ENCODE data around the gene SMYD2. TPM values are rescaled to one million over a fixed set of nuclear protein-coding genes. Genes with fewer than 3 reads are reported as not detected.

Gene SMYD2
- polyA plus RNA-seq, 1 donor from 2014 or later, result 36.9 TPM

DNA sequence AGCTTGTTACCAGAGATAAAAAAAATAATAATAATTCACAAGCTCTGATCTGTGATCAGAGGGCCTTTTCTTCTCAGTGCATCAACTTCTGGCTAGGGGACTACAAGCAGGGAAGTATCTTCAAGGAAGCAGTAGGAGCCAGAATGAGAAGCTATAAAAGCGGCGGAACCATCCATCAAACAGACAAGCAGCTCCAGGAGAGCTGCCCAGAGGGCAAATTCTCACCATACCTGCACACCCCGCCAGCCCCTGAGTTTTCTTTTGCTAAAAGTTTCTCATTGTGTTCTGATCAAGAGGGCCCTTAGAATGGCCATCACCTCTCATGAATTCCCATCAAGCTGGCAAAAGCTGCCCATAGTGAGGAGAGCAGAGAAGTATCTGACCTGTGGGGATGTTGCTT, 99.4 kb downstream of the SMYD2 start:
- H3K9me3 ChIP-seq (ENCODE audit: low read length), result no peaks in the 10 kb centered on the region
- TF ChIP-seq RAD21 (conservative IDR thresholded peaks at IDR 0.05) (no peak), POLR2AphosphoS5 (IDR thresholded peaks at IDR 0.05) (no peak), SMC3 (conservative IDR thresholded peaks at IDR 0.05; ENCODE audit: poor library complexity) (no peak), EP300 (conservative IDR thresholded peaks at IDR 0.05; ENCODE audit: poor library complexity, severe bottlenecking) (no peak), TAF1 (IDR thresholded peaks at IDR 0.05; ENCODE audit: low read depth) (no peak), MXI1 (conservative IDR thresholded peaks at IDR 0.05; ENCODE audit: poor library complexity, severe bottlenecking) (no peak), EZH2 (IDR thresholded peaks at IDR 0.05; ENCODE audit: borderline replicate concordance, insufficient read depth, low read length, poor library complexity, severe bottlenecking) (no peak), CTCF (IDR thresholded peaks at IDR 0.05; ENCODE audit: poor library complexity, severe bottlenecking) (no peak)
- TF ChIP-seq, protein P1, sequence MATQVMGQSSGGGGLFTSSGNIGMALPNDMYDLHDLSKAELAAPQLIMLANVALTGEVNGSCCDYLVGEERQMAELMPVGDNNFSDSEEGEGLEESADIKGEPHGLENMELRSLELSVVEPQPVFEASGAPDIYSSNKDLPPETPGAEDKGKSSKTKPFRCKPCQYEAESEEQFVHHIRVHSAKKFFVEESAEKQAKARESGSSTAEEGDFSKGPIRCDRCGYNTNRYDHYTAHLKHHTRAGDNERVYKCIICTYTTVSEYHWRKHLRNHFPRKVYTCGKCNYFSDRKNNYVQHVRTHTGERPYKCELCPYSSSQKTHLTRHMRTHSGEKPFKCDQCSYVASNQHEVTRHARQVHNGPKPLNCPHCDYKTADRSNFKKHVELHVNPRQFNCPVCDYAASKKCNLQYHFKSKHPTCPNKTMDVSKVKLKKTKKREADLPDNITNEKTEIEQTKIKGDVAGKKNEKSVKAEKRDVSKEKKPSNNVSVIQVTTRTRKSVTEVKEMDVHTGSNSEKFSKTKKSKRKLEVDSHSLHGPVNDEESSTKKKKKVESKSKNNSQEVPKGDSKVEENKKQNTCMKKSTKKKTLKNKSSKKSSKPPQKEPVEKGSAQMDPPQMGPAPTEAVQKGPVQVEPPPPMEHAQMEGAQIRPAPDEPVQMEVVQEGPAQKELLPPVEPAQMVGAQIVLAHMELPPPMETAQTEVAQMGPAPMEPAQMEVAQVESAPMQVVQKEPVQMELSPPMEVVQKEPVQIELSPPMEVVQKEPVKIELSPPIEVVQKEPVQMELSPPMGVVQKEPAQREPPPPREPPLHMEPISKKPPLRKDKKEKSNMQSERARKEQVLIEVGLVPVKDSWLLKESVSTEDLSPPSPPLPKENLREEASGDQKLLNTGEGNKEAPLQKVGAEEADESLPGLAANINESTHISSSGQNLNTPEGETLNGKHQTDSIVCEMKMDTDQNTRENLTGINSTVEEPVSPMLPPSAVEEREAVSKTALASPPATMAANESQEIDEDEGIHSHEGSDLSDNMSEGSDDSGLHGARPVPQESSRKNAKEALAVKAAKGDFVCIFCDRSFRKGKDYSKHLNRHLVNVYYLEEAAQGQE (IDR thresholded peaks at IDR 0.05; ENCODE audit: borderline replicate concordance), result no peak
- H3K79me2 ChIP-seq (replicated peaks; ENCODE audit: insufficient read depth, low read length), result no peaks in the 10 kb centered on the region
- no peak overlapping the region for H3K4me3 ChIP-seq (ENCODE audit: low read length)
- no peak overlapping the region for H3K4me2 ChIP-seq (ENCODE audit: low read length)
- no peaks in the 10 kb centered on the region for H3K36me3 ChIP-seq (ENCODE audit: insufficient read depth, low read length)
- no peaks in the 10 kb centered on the region for H3K9me2 ChIP-seq (ENCODE audit: insufficient read depth, low read length)
- H2AFZ ChIP-seq (ENCODE audit: low read depth, low read length), result no peak overlapping the region
- H3K27ac ChIP-seq (ENCODE audit: low read length), result no peak overlapping the region
- no peaks in the 10 kb centered on the region for H3K27me3 ChIP-seq (ENCODE audit: insufficient read depth, low read depth, low read length)
- H3F3A ChIP-seq (ENCODE audit: insufficient read depth, low read length, poor library complexity, severe bottlenecking), result no peaks in the 10 kb centered on the region
- no peaks in the 10 kb centered on the region for H4K20me1 ChIP-seq (ENCODE audit: insufficient read depth)
- no peak overlapping the region for H3K9ac ChIP-seq (ENCODE audit: low read length)

GRCh38 chr1:214380986-214381695, 100.2 kb downstream of the SMYD2 start:
- Histone ChIP-seq H2AFZ (ENCODE audit: low read depth, low read length) (no peak overlapping the region), H3K36me3 (ENCODE audit: insufficient read depth, low read length) (no peaks in the 10 kb centered on the region), H3K4me2 (ENCODE audit: low read length) (no peak overlapping the region), H3K27ac (ENCODE audit: low read length) (no peak overlapping the region), H3K27me3 (ENCODE audit: insufficient read depth, low read depth, low read length) (no peaks in the 10 kb centered on the region), H3K79me2 (replicated peaks; ENCODE audit: insufficient read depth, low read length) (no peaks in the 10 kb centered on the region), H3K9me2 (ENCODE audit: insufficient read depth, low read length) (no peaks in the 10 kb centered on the region), H3K9ac (ENCODE audit: low read length) (no peak overlapping the region), H3K9me3 (ENCODE audit: low read length) (no peaks in the 10 kb centered on the region), H3K4me3 (ENCODE audit: low read length) (no peak overlapping the region), H4K20me1 (ENCODE audit: insufficient read depth) (no peaks in the 10 kb centered on the region), H3F3A (ENCODE audit: insufficient read depth, low read length, poor library complexity, severe bottlenecking) (no peaks in the 10 kb centered on the region)
- TF ChIP-seq POLR2AphosphoS5 (IDR thresholded peaks at IDR 0.05), result no peak
- no peak for TF ChIP-seq CTCF (IDR thresholded peaks at IDR 0.05; ENCODE audit: poor library complexity, severe bottlenecking)
- no peak for TF ChIP-seq MXI1 (conservative IDR thresholded peaks at IDR 0.05; ENCODE audit: poor library complexity, severe bottlenecking)
- TF ChIP-seq, protein P1 (IDR thresholded peaks at IDR 0.05; ENCODE audit: borderline replicate concordance), result no peak
- TF ChIP-seq TAF1 (IDR thresholded peaks at IDR 0.05; ENCODE audit: low read depth), result no peak
- no peak for TF ChIP-seq EZH2 (IDR thresholded peaks at IDR 0.05; ENCODE audit: borderline replicate concordance, insufficient read depth, low read length, poor library complexity, severe bottlenecking)
- TF ChIP-seq SMC3 (conservative IDR thresholded peaks at IDR 0.05; ENCODE audit: poor library complexity), result no peak
- TF ChIP-seq RAD21 (conservative IDR thresholded peaks at IDR 0.05), result no peak

Data from neural cell (in vitro differentiated cells).